ENCODE results near the gene ZSCAN12.
"Not testable (repeated sequence)": the region's sequence is repeated elsewhere in the genome, so short reads cannot be mapped to it uniquely, and the experiment has no call there.

Gene ZSCAN12

DNA sequence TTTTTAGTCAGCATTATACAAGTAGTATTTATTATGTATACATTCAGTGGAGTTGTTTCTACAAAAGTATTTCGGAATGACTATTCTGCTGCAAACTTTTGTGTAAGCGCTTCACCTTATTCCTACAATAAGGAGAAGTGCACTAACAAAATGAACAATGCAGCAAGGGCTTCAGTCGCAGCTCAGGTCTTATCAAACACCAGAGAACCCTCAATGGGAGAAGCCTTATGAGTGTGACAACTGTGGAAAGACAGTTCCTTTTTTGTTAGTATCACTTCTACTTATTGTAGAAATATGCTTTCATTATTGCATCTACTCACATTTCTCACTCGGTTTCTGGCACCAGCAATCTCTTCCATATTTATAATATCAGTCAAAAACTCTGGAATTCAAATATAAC lies 31.0 kb downstream of the ZSCAN12 start:
- no peaks in the 10 kb centered on the region for H4K20me1 ChIP-seq (ENCODE audit: insufficient read depth, low read length, poor library complexity, severe bottlenecking)

GRCh38 chr6:28365590-28365989 lies 34.0 kb downstream of the ZSCAN12 start:
- H3K36me3 ChIP-seq (ENCODE audit: insufficient read depth, low read length); H3K4me3 ChIP-seq (ENCODE audit: low read length, poor library complexity, severe bottlenecking); H3K27me3 ChIP-seq (ENCODE audit: insufficient read depth, low read length, poor library complexity, severe bottlenecking); H4K20me1 ChIP-seq (ENCODE audit: insufficient read depth, low read length, poor library complexity, severe bottlenecking); H3K9me2 ChIP-seq (replicated peaks; ENCODE audit: low read depth, low read length); H3F3A ChIP-seq (ENCODE audit: low read depth); H3K79me2 ChIP-seq (ENCODE audit: insufficient read depth, low read length); H3K4me2 ChIP-seq (ENCODE audit: low read depth, low read length, poor library complexity, severe bottlenecking); H3K4me1 ChIP-seq (ENCODE audit: insufficient read depth, low read length, poor library complexity, severe bottlenecking); H3K9ac ChIP-seq (ENCODE audit: low read depth, low read length, poor library complexity, severe bottlenecking); H2AFZ ChIP-seq (ENCODE audit: low read length); H3K9me3 ChIP-seq (ENCODE audit: insufficient read depth, low read depth, low read length): not testable (repeated sequence)

More for the DNA sequence above, 31.0 kb downstream of the ZSCAN12 start:
- H3K27me3 ChIP-seq (ENCODE audit: insufficient read depth, low read length, poor library complexity, severe bottlenecking) = no peaks in the 10 kb centered on the region
- H3K9ac ChIP-seq (ENCODE audit: low read depth, low read length, poor library complexity, severe bottlenecking) = no peak overlapping the region
- H3K4me3 ChIP-seq (ENCODE audit: low read length, poor library complexity, severe bottlenecking) = no peak overlapping the region
- no peaks in the 10 kb centered on the region for H3K79me2 ChIP-seq (ENCODE audit: insufficient read depth, low read length)
- H3F3A ChIP-seq (ENCODE audit: low read depth) = no peaks in the 10 kb centered on the region
- no peaks in the 10 kb centered on the region for H3K4me1 ChIP-seq (ENCODE audit: insufficient read depth, low read length, poor library complexity, severe bottlenecking)
- no peak overlapping the region for H3K4me2 ChIP-seq (ENCODE audit: low read depth, low read length, poor library complexity, severe bottlenecking)
- H3K9me2 ChIP-seq (replicated peaks; ENCODE audit: low read depth, low read length) = no peaks in the 10 kb centered on the region
- H3K9me3 ChIP-seq (ENCODE audit: insufficient read depth, low read depth, low read length) = no peaks in the 10 kb centered on the region
- no peak for TF ChIP-seq CTCF (conservative IDR thresholded peaks at IDR 0.05; ENCODE audit: low read length)
- no peak for TF ChIP-seq EZH2phosphoT487 (IDR thresholded peaks at IDR 0.05; ENCODE audit: borderline replicate concordance)
- H2AFZ ChIP-seq (ENCODE audit: low read length) = no peak overlapping the region
- peaks cover 3% of the 10 kb centered on the region; the same call in 1 of the 2 replicates for H3K36me3 ChIP-seq (ENCODE audit: insufficient read depth, low read length)

DNA sequence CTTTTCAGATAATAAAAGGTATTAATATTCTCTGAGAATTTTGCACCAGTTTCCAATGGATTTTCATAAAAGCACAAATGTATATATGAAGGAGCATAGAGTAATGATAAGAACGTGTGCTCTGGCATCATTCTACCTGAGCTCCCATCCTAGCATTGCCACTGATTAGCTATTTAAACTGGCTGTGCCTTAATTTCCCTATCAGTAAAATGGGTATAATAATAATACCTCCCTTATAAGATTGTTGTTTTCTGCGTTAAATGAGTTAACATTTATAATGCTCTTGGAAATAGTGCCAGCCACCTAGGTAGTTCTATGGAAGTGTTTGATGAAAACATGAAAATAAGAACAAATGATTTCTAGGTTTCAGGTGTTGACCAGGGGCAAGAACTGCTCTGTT lies 38.6 kb downstream of the ZSCAN12 start:
- Histone ChIP-seq H3K36me3 (ENCODE audit: insufficient read depth, low read length) (peaks cover 3% of the 10 kb centered on the region; the same call in 1 of the 2 replicates), H3K9me3 (ENCODE audit: insufficient read depth, low read depth, low read length) (no peaks in the 10 kb centered on the region), H3K27me3 (ENCODE audit: insufficient read depth, low read length, poor library complexity, severe bottlenecking) (no peaks in the 10 kb centered on the region)

GRCh38 chr6:28359562-28359961 lies 40.0 kb downstream of the ZSCAN12 start:
- not testable (repeated sequence) for H3K4me1 ChIP-seq (ENCODE audit: insufficient read depth, low read length, poor library complexity, severe bottlenecking); H2AFZ ChIP-seq (ENCODE audit: low read length); H3K9me3 ChIP-seq (ENCODE audit: insufficient read depth, low read depth, low read length); H3K9me2 ChIP-seq (replicated peaks; ENCODE audit: low read depth, low read length); H3K9ac ChIP-seq (ENCODE audit: low read depth, low read length, poor library complexity, severe bottlenecking); H3K27me3 ChIP-seq (ENCODE audit: insufficient read depth, low read length, poor library complexity, severe bottlenecking); H3K79me2 ChIP-seq (ENCODE audit: insufficient read depth, low read length); H3K4me2 ChIP-seq (ENCODE audit: low read depth, low read length, poor library complexity, severe bottlenecking); H3F3A ChIP-seq (ENCODE audit: low read depth); H3K36me3 ChIP-seq (ENCODE audit: insufficient read depth, low read length); H4K20me1 ChIP-seq (ENCODE audit: insufficient read depth, low read length, poor library complexity, severe bottlenecking); H3K4me3 ChIP-seq (ENCODE audit: low read length, poor library complexity, severe bottlenecking)

More for the DNA sequence above, 38.6 kb downstream of the ZSCAN12 start:
- no peaks in the 10 kb centered on the region for H3F3A ChIP-seq (ENCODE audit: low read depth)
- H3K4me2 ChIP-seq (ENCODE audit: low read depth, low read length, poor library complexity, severe bottlenecking) = no peak overlapping the region
- H3K9me2 ChIP-seq (replicated peaks; ENCODE audit: low read depth, low read length) = no peaks in the 10 kb centered on the region
- TF ChIP-seq EZH2phosphoT487 (IDR thresholded peaks at IDR 0.05; ENCODE audit: borderline replicate concordance) (no peak), CTCF (conservative IDR thresholded peaks at IDR 0.05; ENCODE audit: low read length) (no peak)
- no peaks in the 10 kb centered on the region for H3K79me2 ChIP-seq (ENCODE audit: insufficient read depth, low read length)
- no peaks in the 10 kb centered on the region for H3K4me1 ChIP-seq (ENCODE audit: insufficient read depth, low read length, poor library complexity, severe bottlenecking)
- no peaks in the 10 kb centered on the region for H4K20me1 ChIP-seq (ENCODE audit: insufficient read depth, low read length, poor library complexity, severe bottlenecking)
- H3K9ac ChIP-seq (ENCODE audit: low read depth, low read length, poor library complexity, severe bottlenecking) = no peak overlapping the region
- H2AFZ ChIP-seq (ENCODE audit: low read length) = no peak overlapping the region
- H3K4me3 ChIP-seq (ENCODE audit: low read length, poor library complexity, severe bottlenecking) = no peak overlapping the region
